Ramos (cell line): ENCODE measurements around the gene GREB1.

ENCODE experiments used
- in situ Hi-C: fragments of 300-500 bp; cut with MboI; formaldehyde crosslinking; loops from one replicate; pipeline ENCODE4 v1.14.3; 2022; ENCODE audit warnings: low sequenced_read_pairs; ENCODE audit not compliant: unreplicated experiment

Gene GREB1

DNA sequence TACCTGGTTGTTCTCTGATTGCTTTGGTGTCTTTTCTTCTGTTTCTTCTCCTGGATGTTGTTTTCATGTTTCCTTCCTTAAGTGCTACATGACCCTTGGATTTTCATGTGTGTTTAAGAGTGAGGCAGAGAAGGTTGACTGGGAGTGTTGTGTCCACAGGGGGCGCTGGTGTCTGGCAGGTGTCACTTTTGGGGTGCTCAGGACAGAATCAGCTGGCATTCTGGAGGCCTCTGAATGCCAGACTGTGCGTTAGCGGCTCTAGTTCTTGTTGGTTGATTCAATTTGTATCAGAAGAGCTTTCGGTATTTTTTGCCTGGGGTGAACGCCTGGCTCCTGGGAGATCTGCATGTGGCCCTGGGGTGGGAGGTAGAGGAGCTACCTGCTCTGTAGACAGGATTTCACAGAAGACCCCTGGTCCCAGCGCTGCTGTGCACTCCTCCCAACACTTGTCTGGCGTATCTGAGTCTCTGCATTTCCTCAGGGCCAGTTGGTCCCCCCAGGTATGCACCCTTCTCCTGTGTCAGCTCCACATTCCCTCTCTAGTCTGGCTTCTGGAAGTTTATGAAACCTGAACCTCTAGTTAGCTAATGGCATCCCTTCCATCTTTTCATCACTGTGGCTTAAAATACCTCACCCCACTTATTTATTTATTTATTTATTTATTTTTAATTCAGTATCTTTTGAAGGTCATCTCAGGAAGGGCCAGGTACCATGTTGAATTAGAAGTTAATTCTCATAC, 1.1 kb downstream of the GREB1 start:
- in situ Hi-C loops, result no loop called here

DNA sequence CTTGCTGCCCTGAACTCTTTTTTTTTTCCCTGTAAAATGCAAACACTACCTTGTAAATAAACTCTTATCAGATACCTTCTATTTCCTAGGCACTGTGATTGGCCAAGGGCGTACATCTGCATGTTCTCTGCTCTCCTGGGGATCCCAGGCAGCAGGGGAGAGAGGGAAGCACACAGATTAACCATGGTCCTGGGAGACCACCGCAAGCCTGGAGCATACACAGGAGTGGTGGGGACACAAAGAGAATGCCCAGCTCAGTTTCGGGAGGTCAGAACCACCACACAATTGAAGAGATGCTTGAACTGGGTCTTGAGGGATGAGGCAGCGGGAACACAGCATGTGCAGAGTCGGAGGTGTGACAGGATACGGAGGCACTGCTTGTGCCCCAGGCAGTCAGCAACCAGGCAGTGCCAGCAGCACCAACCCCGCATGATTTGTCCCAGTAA, 2.1 kb downstream of the GREB1 start:
- in situ Hi-C loops, result no loop called here

DNA sequence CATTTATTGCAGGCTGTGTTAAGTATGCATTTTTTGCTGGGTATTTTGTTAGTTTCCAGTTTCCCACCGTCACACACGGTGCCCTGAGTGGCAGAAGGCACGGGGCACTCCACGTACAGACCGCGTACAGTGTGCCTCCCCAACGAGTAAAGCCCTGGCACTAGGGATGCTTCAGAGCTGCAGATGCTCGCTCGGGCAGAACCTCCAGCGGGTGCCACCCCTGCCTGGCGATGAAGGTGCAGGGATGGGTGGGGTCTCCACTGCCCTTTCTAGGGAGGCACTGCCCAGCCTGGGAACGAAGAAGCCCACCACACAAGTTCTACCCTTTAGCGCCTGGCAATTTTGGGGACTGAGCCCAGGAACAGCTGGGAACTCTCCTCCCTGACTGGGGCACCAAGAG, 4.1 kb downstream of the GREB1 start:
- in situ Hi-C loops, result no loop called here

DNA sequence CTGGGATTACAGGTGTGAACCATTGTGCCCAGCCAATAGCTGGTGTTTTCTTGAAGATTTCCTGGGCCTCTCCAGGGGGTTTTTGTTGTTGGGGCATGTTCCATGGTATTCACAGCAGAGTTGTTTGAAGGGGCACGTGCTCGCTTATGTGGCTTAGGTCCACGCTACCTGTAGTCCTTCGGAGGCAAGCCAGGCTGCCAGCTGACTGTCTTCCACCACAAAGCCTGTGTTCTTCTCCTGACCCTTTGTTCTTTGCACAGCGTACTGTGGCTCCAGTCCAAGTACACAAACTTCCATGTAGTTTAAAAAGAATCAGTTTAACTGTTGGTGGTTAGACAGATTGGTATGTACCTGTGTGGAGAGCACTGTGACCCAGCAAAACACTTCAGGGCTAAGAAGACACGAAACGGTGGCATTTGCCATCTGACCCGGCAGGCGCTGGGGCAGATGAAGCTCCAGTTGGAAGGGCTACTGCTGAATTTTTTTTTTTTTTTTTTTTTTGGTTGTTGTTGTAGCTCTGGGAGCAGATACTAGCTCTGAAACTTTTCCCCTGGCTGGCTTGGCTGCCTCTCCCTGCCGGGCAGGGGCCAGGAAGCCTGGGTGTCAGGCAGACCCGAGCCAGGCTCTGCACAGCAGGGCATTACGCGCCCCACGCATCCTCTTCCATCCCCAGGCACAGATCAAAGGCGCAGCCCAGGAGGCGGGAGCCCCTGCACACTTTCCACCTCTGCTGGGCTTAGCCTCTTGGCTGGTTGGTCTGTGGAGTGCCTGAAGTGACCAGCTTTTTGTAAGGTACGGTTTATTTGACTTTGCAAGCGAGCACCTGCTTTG, 5.7 kb downstream of the GREB1 start:
- in situ Hi-C loops, result no loop called here

DNA sequence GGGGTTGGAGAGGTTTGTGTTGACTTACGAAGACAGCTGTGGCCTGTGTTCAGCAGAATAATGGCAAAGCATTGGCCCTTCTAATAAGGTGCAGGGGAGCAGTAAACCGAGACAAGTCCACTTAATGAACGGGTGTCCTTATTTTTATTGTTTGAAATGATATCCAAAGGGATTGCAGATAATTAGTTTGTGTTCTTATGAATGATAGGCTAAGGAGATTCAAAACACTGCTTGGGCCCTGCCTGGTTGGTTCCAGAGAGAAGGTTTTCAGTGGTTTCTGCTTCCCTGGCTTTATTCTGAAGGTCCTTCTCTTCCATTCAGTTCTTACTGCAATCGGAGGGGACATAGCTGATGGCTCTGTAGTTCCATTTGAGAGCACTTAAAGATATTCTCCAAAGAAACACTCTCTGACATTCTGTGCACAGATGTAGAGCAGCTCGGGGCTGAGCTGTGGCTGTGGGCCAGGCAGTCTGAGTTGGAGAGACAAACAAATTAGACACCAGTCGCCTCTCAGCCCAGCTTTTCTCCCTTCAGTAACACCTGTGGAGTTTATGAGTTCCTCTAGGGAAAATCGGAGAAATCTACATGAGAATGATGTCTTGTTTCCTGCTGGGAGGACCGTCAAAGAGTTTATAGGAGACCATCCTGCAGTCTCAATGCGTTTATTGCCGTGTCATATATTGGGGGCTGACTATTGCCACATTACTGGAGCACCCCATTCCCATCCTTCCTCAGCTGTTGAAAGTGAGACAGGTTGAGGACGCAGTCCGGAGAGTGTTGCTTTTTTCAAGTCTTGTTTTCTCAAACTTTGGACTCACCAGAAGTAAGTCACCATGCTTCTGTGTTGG, 6.5 kb downstream of the GREB1 start:
- in situ Hi-C loops, result no loop called here

DNA sequence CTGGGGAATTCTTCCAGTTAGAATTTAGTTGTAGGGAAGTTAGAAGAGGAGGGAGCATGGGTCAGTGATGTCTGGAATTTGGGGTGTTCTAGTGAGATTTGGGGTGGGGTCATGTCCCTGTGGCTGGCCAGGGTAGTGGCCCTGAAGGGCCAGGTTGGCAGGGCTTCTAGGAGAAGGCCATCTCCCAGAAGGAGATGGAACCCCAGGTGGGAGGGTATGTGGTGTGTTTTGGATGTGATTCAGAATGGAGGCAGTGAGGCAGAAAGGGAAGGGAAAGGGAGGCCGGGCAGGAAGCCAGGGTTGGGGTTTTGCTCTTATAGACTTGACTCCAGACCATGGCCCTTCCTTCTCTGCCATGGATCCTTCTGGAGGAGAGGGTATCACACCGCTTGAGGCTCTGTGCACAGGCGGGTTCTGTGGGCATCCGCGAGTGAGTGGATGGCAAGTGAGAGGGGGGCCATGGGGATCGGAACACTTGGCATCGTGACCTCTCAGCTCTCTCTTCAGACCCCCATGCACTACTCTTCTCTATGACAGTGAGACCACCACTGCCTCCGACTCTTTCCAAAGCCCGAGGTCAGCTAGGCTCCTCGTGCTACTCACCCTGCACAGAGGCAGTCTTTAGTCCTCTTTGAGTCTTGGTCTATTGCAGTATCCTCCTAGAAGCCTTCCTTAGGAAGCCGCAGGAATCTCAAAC, 7.3 kb downstream of the GREB1 start:
- in situ Hi-C loops, result no loop called here

DNA sequence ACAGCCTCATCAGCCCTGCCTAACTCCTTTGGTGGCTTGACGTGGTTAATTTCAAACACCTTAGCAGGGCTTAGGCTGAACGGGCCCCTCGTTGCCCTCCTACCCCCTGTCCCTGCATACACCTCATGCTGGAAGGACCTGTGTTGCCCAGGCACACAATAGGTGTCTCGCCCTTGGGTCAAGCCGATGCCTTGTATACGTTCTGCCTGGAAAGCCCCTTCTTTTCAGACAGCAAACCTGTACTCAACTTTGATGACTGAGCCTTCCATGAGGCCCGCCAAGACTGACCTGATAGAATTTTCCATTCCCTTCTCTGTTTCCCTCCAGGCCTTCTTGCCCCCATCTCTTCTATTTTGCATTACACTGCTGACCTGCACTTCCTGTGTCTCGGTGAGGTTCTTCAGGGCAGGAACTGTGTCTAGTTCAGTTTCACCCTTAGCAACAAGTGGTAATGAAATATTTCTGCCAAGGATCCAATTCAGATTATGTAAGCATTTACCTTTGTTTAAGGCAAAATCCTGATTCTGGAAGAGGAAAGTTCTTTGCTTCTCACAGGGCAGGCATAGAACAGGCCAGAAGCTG, 7.9 kb downstream of the GREB1 start:
- in situ Hi-C loops, result no loop called here

DNA sequence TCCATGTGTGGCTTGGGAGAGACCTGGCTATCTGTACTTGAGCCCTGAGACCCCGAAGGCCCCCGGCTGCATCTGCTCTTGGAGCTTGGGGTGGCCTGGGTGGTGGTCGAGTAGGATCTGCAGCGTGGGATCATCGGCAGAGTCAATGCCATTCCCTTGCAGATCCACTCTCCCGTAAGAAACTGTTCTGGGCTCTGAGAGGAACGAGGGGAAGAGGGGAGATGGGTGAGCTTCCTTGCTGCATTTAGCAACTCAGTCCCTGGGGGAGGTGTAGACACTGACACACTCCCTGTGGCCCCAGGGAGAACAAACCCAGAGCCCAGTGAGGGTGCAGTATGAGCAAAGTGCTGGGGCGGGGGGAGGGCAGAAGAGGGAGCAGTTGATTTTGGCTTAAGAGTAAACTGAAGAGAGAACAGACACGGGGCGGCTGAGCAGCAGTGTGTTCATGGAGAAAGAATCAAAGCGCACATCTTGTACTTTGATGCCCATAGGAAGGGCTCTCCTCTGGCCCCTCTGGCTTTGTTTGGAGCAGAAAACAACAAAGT, 8.5 kb downstream of the GREB1 start:
- in situ Hi-C loops, result no loop called here

DNA sequence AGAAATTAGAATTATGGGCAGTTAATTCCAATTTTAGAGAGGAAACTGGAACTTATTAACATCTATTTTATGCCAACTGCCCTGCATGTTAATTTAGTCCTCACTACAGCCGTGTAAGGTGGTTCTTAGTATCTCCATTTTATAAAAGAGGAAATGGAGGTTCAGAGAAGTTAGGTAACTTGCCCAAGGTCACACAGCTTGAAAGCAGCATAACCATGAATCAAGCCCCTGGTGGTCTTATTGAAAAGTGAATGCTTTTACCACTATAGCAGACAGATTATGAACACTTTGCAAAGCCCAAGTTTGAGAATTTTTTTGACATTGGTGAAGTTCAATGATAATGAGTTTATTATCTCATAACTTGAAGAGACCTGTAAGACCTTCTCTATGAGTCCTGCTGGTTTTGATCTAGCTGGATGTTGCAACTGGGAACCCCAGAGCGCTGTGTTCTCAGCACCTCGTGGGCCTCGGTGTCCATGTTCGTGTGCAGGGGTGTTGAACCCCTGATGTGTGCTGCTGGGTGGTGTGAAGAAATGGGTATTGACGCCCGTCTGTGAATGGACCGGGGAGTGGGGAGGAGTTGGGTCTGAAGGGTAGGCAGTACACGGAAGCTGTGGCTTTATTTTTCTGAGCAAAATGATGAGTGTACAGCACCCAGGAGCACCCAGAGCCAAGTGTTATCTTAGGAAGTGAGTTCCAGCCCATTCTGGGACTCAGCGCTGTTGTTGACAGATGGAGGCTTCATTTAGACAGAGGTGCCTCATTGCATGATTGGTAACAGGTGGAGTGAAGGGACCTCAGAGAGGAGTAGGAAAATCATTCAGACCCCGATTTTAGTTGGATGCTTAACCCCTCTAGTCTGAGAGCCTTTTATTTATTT, 9.7 kb downstream of the GREB1 start:
- in situ Hi-C loops, result no loop called here

DNA sequence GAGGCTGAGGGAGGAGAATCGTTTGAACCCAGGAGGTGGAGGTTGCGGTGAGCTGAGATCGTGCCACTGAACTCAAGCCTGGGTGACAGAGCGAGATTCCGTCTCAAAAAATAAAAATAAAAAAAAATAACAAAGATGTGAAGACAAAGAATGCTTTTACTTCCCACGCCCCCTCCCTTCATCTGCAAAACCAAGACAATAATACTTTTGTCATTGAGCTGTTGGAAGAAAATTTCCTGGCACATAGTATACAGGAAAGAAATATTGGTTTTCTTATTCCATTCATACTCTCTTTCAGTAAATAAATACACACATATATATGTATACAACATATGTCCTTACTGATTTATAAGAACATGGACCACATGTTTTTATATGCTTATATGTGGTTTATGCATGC, 12.2 kb downstream of the GREB1 start:
- in situ Hi-C loops, result no loop called here

DNA sequence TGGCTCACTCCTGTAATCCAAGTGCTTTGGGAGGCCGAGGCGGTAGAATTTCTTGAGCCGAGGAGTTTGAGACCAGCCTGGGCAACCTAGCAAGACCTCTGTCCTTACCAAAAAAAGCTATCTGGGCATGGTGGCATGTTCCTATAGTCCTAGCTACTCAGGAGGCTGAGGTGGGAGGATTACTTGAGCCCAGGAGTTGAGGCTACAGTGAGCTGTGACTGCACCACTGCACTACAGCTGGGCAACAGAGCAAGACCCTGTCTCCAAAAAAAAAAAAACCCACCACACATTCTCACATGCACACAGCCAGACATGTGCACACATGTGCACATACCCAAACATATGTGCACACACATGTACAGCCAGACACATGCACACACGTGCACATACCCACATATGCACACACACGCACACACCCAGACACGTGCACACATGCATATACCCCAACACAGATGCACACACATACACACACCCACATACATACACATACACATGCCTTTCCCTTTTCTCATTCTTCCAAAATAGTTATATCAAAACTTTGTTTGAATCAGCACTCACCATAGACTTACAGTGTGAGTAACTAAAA, 14.2 kb downstream of the GREB1 start:
- in situ Hi-C loops, result no loop called here

DNA sequence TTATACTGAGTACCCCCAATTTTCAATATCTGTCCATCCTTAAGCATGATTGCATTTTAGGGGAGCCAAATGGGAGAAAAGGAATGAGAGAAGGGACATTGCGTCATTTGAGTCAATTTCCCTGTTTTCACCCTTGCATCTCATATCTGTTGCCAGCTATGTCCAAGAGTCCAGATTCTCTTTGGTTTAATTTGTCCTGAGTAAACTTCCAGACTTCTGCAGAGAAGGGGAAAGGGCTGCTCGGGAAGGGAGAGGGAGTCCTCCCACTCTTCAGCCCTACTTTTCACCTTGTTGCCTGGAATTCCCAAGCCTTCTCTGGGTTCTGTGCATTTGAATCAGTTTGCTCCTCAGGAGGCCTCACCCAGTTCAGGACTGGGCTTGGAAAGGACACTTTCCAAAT, 16.5 kb downstream of the GREB1 start:
- in situ Hi-C loops, result no loop called here

DNA sequence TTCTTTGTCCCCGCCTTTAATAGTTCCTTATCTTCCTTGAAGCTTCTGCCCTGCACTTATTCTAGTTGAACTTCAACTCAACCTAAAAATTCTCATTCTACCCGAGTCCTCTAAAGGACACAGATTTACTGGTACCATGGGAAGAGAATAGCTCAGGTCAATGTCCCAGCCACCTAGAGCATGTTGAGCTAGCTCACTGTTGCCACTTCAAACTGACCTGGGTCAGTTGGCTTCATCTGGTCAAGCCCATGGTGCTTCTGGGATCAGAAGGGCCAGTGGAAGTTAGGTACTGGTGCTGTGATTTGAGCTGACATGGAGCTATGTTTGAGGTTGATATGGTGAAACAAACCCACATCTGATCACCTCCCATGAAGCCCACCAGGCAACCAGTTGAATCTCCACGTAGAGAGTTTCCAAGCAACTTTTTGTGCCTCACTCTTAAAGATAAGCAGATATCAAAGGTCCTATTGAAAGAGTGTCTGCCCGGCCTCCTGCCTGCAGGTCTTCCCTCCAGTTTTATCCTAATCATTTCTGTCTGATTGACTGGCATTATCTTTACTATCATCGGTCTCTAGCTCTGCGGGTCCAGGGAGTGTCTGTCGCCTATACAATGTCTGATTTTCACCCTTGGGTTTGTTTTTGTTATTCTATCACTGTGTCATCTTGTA, 17.2 kb downstream of the GREB1 start:
- in situ Hi-C loops, result no loop called here

DNA sequence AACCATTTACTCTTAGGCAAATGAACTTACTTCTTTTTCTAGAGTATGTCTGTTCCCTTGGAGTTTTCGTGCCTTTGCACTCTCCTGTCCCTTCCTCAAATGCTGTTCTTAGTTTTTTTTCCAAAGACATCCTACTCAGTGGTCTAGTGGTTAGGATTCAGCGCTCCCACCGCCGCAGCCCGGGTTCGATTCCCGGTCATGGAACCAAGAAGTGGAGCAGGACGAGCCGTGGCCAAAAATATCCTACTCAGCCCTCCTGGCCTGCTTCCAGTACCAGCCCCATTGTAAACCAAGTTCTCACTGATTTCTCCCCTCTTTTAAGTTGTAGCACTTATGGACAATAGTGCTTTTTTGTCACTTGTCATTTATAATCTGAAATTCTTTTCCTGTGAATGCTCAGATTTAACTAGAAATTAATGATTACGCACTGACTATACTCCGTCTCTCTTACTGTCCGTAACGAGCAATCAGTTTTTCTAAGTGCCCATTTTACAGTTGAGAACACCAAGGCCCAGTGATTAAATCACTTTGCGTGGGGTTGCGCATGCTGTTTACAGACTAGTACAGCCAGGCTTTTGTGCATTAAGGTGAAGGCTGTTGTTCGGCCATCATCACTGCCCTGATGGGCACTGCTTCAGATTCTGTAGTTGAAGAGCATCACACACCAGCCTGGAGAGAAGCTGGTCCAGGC, 17.9 kb downstream of the GREB1 start:
- in situ Hi-C loops, result no loop called here

DNA sequence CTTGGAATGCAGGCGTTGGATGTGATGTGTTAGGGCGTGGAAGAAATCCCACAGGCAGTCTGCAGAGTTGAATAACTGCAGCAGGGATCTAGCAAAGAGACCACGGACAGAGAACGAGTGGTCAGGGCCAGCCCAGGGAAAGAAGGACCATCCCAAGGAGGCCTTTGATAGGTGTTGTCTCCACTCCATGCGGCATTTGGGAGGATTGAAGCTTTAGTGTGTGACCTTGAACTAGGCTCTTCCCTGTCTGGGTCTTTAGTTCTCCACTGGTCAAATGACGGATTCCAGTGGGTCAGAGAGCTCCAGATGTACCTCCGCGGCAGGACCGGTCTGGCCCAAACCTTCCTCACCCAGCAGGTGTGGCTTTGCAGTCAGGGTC, 18.4 kb downstream of the GREB1 start:
- in situ Hi-C loops, result no loop called here

DNA sequence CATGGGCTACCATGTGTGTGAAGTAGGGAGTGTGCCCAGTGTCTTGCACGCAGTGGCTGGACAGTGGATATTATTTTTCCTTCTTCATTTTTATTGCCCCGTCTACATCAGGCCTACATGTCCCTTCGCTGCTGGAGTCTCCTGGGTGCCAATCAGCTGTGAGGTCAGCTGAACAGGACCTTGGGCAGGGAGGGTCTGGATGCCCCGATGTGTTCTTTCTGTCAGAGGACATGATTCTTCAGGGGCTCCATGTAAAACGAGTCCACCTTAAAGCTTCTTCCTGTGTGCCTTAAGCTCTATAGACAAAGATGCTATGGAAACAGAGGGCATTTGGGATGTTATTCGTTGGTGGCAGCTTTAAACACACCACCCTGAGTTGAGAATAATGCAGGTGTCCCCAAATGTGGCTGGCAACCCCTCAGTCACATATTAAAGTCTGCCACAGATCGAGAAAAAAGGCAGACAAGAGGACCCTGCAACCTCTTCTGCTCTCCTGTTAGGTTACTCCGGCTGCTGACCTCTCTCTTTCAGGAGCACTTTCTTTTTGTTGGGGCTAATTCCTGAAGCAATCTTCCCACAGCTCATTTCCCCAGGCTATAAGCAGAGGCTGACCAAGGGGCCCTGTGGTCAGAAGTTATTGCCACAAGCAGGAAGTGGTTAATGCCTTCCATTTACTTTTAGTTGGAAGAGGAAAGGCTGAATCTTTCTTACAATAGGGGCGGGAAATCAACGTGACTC, 20.0 kb downstream of the GREB1 start:
- in situ Hi-C loops, result no loop called here

DNA sequence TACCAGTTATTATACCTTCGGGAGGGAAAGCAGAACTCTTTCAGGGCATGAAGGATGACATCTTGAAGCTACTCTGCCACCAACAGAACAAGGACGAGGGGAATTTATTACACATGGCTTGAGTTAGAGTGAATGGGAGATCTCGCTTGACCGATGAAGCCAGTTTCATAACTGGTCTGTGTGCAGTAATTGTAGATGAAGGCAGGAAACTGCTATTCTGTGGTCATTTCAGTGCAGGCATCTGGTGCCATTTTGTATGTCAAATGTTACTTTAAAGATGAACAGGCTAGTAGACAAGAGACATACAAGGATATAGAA, 20.5 kb downstream of the GREB1 start:
- in situ Hi-C loops, result no loop called here
